ENCODE results near the gene CDX2.

The CDX2 gene

GRCh38 chr13:27928353-27928804 lies 40.7 kb downstream of the CDX2 start:
- DNase-seq (ENCODE audit: low spot score), result no peak

GRCh38 chr13:27927444-27928352 lies 41.4 kb downstream of the CDX2 start:
- no peak for DNase-seq (ENCODE audit: low spot score)

- DNase-seq (ENCODE audit: low spot score), result no peak
Measured at GRCh38 chr13:27926644-27927434, 42.3 kb downstream of the CDX2 start.

GRCh38 chr13:27925220-27925991 lies 43.7 kb downstream of the CDX2 start:
- DNase-seq (ENCODE audit: low spot score), result no peak

- no peak for DNase-seq (ENCODE audit: low spot score)
Measured at GRCh38 chr13:27924529-27925141, 44.5 kb downstream of the CDX2 start.

- no peak for DNase-seq (ENCODE audit: low spot score)
Measured at GRCh38 chr13:27923794-27924528, 45.2 kb downstream of the CDX2 start.

GRCh38 chr13:27922883-27923612 lies 46.1 kb downstream of the CDX2 start:
- no peak for DNase-seq (ENCODE audit: low spot score)

- DNase-seq (ENCODE audit: low spot score), result no peak
Measured at GRCh38 chr13:27921961-27922882, 46.9 kb downstream of the CDX2 start.

- DNase-seq (ENCODE audit: low spot score), result no peak
Measured at GRCh38 chr13:27921421-27921960, 47.6 kb downstream of the CDX2 start.

GRCh38 chr13:27920677-27921420 lies 48.3 kb downstream of the CDX2 start:
- no peak for DNase-seq (ENCODE audit: low spot score)

GRCh38 chr13:27919934-27920676 lies 49.0 kb downstream of the CDX2 start, which contains the start of gene PDX1:
PDX1 (plus strand) TSS chr13:27920000; CDS start chr13:27920139, 139 bp downstream.
- DNase-seq (ENCODE audit: low spot score), result no peak

- DNase-seq (ENCODE audit: low spot score), result no peak
Measured at GRCh38 chr13:27919659-27919933, 49.5 kb downstream of the CDX2 start.

- no peak for DNase-seq (ENCODE audit: low spot score)
Measured at GRCh38 chr13:27918918-27919658, 50.0 kb downstream of the CDX2 start.

- DNase-seq (ENCODE audit: low spot score), result no peak
Measured at GRCh38 chr13:27918041-27918917, 50.8 kb downstream of the CDX2 start.

GRCh38 chr13:27917121-27917947 lies 51.8 kb downstream of the CDX2 start:
- no peak for DNase-seq (ENCODE audit: low spot score)

All from hematopoietic multipotent progenitor cell treated with erythropoietin and hydrocortisone succinate and interleukin-3 and kit ligand, for 17 days (in vitro differentiated cells).